GM19238 (cell line): Measurements from ENCODE around the gene INSL4.

ENCODE experiments used
- DNase-seq: peaks from one replicate; pipeline ENCODE4 v3.0.0; 2011; ENCODE audit warnings: low spot score; ENCODE audit not compliant: insufficient read length

Gene INSL4

GRCh38 chr9:5231212-5231611, at the start of gene INSL4:
INSL4 (plus strand) TSS chr9:5231419; CDS start chr9:5231524, 105 bp downstream.
- no peak for DNase-seq

DNA sequence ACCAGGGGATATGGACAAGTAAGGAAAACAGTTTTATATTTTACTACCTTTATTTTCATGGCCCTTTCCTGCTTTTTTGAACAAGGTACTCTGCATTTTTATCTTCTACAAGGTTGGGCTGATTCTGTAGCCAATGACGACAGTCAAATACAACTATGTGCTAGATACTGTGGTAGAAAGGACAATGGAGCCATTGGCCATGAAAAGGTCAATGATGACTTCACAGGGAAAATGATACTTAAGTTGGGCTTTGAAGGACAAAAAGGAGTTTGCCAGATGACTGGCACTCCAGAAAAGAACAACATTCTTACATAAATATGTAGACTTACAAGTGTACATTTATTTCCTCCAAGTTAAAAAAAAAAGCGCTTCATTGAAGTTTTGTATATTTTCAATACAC, 46.4 kb upstream of the INSL4 start:
- DNase-seq = no peak

GRCh38 chr9:5185220-5185840, 45.9 kb upstream of the INSL4 start, which contains the start of gene INSL6:
INSL6 (minus strand) TSS chr9:5185639; CDS start chr9:5185602, 37 bp downstream.
- DNase-seq = no peak

DNA sequence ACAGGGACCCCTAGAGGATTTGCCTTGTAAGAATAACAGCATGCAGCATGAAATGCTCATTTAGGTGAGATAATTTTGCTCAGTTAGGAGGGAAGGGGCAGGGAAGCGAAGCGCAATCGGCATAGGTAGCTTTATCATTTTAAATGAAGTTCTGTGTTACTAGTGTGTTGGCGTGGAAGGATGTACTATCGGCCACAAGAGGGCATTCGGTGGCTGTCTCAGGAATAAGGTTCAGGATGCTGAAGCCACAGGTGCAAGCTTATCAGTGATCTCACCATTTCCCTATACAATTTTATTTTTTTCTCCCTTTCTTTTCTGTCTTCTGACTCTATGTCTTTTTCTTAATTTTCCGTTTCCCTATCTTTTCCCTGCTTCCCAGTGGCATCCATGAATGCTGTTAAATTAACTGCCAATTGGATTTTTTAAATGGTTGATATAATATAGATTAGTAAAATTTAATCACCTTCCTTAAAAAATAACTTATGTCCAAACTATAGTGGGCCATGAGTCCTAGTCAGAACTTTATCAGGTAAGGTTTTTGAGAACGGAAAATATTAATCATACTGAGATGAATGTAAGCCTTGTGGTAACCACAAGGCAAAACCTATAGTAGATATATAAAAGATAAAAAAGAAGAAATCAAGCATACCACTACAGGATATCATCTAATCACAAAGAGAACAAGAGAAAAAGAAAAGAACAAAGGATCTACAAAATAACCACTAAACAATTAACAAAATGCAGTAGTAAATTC, 44.6 kb upstream of the INSL4 start:
- peak; percentile 16 for DNase-seq

- no peak for DNase-seq
Observed at GRCh38 chr9:5188060-5188984, 42.9 kb upstream of the INSL4 start.

DNA sequence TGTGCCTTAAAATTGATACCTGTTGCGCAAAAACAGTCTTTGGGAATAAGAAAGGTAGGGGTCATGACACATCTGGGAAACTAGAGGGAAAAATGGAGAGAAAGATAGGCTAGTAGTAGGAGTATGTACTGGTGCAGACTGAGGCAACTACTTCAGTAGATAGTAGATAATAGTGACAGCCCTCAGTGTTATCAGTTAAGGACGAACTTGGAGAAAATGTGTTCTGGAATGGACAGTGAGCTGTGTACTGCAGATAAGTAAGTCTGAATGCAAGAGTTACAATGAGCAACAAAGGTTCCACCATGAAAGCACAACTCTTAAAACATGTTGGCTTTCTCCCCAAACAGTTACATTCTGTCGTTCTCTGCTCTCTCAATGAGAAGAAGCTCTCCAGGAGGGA, 39.2 kb upstream of the INSL4 start:
- no peak for DNase-seq

DNA sequence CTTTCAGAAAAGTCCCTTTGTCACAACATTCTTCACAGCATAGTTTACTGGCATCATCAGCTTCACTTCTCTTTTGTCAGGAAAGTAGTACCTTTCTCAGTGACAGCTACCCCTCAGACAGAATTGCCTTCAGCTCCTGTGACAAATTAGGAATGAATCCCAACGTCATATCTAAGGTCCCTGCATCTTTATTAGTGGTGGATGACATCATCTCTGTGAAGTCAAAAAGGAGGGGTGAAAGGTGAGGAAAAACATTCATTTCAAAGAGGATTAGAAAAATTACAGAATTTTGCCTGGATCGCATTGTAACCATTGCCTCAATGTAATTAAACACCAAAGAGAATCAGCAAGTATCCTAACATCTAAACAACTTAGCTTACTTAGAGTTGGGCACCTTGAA, 37.9 kb upstream of the INSL4 start:
- DNase-seq = no peak

GRCh38 chr9:5195463-5195862, 35.8 kb upstream of the INSL4 start:
- DNase-seq = no peak

GRCh38 chr9:5205071-5205470, 26.1 kb upstream of the INSL4 start:
- DNase-seq = no peak

GRCh38 chr9:5230554-5230953, 665 bp upstream of the INSL4 start:
- DNase-seq = no peak

DNA sequence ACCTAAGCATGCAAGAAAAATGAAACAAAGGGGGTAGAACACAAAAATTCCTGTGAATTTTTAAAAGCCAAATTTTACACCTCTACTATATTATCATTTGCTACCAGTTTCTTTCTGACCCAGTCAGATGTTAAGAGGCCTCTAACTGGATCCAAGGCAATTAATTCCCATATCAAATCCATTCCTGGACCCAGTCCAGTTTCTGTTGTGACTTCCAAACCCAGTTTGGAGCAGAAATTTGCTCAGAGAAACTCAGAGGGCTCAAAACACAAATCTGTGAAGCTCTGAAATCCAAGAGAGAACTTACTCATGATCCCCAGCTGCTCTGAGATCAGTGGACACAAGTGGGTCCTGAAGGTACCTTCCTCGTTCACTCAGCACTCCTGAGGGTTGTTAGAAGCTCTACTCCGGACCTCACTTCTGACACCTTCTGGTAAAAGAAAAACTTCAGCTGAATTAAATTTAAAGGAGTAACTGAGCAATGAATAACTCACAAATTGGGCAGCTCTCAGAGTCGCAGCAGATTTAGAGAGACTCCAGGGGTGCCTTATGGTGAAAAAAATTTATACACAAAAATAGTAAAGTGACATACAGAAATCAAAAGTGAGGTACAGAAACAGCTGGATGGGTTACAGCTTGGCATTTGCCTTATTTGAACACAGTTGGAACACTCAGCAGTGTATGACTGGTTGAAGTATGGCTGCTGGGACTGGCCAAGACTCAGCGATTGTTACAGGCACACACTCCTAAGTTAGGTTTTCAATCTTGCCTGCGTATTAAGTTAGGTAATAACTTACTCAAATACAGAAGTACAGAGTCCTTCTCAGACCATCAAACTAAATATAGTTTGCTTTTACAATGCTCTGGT, 32.4 kb downstream of the INSL4 start:
- DNase-seq = no peak

- no peak for DNase-seq
Observed at GRCh38 chr9:5264219-5264595, 33.0 kb downstream of the INSL4 start.

GRCh38 chr9:5265939-5266338, 34.7 kb downstream of the INSL4 start:
- DNase-seq = no peak

DNA sequence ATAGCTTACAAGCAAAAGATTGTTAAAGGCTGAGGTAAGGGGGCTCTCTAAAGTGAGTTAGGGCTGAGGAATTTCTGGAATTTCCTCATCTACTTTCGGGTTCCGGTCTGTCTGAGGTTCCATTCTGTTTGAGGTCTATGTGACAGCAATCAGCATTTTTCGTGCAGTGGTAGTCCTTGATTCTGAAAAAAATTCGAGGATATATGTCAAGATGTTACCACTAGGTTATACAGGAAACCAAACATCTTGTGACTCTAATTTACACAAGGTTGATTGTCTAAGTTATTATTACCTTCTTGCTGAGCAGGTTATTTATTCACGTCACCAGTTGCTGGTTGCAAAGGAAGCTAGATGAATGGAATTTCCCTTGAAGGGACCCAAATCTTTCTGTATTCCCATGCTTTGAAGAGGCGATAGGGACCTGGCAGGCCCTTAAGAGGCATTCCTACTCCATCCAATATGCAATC, 38.1 kb downstream of the INSL4 start:
- no peak for DNase-seq

GRCh38 chr9:5274770-5275169, 43.6 kb downstream of the INSL4 start:
- DNase-seq = no peak

DNA sequence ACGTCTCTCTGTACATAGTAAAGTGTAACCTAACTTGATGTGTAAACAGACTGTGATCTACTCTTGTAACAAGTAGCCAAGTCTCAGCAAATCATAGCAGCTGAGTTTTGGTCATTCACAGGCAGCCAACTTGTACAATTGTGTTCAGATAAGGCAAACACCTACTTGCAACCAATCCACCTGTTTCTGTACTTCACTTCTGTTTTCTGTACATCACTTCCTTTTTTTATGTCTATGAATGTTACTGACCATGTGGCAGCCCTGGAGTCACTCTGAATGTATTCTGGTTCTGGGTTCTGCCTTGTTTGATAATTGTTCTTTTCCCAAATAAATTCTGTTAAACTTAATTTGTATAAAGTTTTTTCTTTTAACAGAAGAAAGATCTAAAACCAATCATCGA, 47.3 kb downstream of the INSL4 start:
- DNase-seq = no peak
